TTC549 (cell line): ENCODE measurements around the gene CARS2.
"Not testable (repeated sequence)": the region's sequence is repeated elsewhere in the genome, so short reads cannot be mapped to it uniquely, and the experiment has no call there.

ENCODE experiments used
- FAIRE-seq: peaks from 2 replicates; lab custom pipeline; 2012; peaks lifted over from hg19 to GRCh38; lab: Jason Lieb, UNC

The CARS2 gene

DNA sequence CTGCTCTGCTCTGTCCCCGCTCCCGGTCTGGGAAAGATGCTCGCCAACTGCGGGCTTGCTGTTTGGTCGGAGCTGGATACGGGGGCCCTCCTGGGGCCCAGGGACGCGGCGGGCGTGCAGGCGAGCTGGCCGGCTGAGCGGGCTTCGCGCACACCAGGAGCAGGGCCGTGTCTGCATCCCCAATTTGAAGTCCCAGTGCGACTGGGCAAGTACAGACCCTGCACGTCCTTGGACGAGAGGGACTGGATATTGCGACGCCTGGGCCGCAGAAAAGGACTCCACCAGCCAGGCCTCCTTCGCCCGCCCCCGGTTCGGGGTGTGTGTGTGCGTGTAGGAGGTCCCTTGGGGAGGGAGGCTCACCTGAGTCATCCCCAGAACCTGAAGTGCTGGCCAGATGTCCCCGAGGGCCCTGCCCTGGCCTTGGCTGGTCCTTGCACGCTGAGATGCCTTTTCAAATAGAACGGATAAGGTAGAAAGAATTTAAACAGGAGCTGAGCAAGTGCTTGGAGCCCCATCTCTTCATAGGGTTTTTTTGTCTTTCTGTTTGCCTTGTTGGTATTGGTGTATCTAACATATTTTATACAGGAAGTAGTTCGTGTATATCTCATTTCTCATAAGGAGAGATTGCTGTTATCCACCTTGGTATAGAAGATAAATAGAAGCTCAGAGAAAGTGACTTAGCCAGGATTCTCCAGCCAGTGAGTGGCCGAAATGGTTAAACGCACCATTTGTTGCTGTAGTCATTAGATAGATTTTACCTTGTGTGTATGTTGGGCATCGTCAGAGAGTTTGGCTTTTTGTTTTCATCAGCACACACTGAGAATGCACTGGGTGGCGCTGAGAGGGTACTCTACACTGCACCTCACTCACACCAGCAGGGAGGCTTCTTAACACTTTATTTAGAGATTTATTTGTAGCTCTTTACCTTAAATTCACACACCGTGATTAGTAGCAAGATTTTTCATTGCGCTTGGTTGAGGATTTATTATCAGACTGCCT, 89.5 kb downstream of the CARS2 start:
- FAIRE-seq: no peak

DNA sequence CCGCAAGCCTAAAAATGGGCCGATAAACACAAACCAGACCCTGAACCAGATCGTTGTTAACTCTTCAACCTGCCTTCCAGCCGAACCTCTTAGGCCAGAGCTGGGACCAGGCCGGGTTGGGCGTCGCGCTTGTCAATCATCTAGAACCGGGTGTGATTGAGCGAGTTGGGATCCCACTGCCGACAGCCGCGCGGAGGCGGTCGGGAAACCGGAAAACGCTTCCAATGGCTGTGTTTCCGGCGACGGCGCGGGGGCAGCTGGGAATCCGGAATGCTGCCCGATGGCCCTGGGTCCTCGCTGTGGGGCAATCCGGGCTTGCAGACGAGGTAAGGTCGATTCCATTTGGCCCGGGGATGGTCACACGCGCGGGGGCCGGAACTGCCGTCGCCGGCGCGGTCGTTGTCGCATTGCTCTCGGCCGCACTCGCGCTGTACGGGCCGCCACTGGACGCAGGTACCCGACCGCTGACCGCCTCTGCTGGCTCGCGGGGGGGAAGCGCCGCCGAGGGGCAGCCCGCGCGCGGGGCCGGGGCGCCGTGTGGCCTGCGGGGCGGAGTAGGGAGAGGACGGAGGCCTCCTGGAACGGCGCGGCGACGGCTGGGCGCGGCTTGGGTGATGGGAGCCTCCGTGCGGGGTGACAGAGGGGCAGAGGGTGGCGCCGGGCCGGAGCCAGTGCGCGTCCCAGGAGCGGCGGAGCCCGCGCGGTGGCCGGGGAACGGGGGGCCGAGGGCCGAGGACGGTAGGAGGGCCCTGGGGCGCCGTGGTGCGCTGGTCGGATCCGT, 90.4 kb downstream of the CARS2 start, which contains the start of gene NAXD:
NAXD (plus strand) TSS at position 224 of the 781 bp plus-strand sequence; CDS start at position 281, 57 bp downstream.
- FAIRE-seq: peak; percentile 84

DNA sequence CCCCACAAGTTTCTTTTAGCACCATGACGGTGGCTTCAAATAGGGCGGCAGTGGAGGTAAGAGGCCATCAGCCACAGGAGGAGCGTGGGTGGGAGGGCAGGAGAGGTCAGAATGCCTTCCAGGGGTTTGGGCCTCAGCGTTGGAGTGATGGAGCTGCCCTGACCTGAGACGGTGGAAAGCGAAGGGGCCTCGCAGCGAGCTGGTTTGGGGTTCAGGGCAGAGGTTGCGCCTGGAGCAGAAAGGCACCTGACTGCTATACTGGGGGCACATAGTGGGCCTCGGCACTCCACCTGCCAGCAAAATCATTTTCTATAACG, 91.0 kb downstream of the CARS2 start:
- no peak for FAIRE-seq

DNA sequence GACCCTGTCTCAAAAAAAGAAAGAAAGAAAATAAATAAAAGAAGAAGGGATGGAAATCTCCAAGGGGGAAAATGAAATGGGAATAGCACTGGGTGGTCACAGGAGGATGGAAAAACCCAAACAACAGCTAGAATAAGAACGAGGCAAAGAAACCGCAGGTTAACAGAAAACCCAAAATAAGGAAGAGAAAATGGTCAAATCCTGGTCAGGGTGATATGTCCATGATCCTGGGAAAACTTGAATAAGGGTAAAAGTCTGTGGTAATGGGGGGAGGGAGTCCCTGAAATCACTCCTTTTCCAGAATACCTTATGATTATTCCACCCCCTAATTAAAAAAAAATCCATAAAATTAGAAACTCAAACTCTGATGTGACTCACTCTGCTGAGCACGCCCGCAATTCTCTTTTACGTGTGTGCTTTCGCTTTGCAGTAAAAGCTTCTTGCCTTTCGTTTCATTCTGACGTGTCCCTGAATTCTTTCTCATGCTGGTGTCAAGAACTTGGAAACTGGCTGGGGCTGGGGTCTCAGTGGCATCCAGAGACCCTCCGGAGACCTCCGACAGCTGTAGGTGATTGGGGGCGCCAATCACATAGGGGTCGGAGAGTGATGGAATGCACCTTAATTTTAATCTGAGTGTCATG, 94.8 kb downstream of the CARS2 start:
- no peak for FAIRE-seq

DNA sequence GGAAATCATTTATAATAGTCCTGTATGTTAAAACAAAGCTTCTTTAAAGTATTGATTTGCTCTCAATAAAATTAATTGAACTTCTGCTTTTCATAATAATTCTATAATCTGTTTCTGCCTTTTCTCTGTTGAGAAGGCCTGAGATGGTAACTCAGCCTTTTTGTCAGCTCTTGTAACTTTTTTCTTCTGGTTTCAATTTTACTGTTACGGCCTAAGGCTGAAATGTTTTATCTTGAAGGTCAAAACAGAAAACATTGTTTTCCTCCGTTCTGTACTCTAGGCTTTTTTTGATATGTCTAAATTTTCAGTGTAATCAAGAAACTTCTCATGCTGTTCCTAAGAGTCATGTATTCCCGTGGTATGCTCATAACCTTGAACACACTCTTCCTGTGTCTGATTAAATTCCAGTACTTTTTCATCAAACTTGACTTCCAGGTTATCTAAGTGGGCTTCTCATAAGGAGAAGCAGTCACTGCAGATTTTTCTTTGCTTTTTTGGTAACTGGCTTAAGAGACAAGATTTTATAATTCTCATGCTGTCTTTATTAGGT, 98.2 kb downstream of the CARS2 start:
- FAIRE-seq: no peak

DNA sequence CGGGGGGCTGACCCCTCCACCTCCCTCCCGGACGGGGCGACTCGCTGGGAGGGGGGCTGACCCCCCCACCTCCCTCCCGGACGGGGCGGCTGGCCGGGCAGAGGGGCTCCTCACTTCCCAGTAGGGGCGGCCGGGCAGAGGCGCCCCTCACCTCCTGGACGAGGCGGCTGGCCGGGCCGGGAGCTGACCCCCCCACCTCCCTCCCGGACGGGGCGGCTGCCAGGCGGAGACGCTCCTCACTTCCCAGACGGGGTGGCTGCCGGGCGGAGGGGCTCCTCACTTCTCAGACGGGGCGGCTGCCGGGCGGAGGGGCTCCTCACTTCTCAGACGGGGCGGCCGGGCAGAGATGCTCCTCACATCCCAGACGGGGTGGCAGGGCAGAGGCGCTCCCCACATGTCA, 99.6 kb downstream of the CARS2 start:
- not testable (repeated sequence) for FAIRE-seq

DNA sequence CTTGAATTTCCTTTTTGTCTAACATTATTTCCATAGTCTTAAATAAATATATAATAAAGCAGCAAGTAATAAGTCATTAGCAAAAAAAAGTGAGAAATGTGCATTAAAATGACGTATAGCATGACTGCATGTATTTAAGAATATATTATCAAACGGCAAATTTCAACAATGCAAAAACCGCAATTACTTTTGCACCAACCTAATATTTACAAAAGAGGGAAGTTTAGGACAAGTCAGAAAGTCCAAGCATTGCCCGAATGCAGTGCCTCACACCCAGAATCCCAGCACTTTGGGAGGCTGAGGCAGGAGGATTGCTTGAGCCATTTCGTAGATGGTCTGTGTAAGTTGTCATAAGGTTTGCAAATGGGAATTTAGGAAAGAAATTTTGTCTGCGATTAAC, 100.8 kb downstream of the CARS2 start:
- FAIRE-seq: no peak

DNA sequence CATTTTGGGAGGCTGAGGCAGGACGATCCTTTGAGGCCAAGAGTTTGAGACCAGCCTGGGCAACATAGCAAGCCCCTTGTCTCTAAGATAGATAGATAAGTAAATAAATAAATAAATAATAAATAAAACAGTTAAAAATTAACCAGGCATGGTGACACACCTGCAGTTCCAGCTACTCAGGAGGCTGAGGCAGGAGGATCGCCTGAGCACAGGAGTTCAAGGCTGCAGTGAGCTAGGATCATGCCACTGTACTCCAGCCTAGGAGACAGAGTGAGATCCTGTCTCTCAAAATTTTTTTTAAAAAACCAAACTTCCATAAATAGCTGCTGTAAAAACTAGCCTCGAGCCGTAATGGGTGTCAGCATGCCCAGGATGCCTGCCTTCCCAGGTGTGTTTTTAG, 104.9 kb downstream of the CARS2 start:
- FAIRE-seq: no peak

DNA sequence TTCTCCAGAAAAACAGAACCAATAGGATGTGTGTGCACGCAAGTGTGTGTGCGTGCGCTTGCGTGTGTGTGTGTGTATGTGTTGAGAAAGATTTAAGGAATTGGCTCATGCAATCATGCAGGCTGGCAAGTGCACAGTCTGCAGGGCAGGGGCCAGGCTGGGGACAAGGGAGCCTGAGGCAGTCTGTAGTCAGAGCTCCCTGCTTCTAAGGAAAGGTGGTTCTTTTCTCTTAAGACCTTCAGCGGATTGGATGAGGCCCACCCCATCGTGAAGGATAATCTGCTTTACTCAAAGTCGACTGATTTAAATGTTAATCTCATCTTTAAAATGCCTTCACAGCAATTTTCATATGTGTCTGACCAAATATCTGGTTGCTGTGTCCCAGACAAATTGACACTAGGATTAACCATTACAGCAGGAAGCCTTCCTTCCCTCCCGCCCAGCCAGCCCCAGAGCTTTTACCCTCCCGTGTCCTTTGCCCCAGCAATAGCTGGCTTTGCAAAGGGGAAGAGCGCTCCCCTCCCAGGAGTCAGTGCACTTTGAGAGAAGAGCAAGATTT, 105.6 kb downstream of the CARS2 start:
- FAIRE-seq: no peak

DNA sequence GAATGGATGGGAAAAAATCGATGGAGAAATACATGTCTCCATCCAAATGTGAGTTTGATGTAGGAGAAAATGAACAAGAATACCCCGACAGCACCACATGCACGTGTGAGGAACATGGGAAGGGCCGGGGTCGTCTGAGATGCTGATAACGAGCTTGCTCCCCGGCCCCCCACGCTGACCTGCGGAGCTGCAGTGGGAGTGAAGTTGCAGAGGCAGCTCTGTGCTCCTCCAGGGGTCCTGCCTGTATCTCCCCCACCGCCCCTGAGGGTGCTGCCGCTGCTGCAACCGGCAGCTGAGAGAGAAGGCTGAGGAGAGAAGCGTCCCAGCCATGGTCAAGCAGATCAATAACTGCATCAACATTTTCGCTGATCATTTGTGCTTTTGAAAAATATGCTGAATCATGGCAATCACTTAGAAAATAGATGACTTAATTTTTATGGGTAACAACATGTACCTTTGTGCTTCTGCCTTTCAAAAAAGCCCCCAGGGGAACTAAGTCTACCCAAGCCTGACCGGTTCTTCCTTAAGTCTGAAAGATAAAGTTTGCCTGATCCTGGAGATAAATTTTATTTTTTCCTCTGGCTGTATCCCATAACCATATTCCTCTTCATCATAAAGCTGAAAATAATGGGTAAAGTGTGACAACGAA, 108.8 kb downstream of the CARS2 start:
- FAIRE-seq: no peak

DNA sequence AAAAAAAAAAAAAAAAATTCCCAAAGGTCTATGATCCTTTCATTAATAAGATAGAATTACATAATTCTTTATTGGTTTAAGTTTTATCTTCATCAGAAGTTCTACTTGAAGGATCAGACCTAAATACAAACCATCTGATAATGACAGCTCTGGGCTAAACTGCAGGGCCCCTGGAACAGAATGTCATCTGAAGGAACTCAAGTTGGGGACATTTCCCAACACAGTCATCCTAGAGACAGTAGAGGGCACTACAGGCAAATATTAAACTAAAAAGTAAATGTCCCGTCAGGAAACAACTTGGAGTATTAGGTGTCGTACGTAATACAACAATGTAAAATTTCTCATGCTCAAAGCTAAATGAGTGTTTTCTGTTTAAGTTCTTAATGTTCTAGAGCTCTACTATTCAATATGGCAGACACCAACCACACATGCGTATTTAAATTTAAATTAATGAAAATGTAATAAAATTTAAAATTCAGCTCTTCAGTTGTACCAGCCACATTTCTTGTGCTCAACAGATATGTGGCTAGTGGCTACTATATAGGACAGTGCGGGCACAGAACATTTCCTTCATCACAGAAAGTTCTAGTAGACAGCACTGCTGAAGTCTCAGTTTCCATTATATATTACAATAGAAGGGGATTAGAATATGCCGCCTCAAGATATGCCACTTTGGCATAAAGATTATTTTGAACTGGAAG, 112.3 kb downstream of the CARS2 start:
- FAIRE-seq: peak; percentile 85

DNA sequence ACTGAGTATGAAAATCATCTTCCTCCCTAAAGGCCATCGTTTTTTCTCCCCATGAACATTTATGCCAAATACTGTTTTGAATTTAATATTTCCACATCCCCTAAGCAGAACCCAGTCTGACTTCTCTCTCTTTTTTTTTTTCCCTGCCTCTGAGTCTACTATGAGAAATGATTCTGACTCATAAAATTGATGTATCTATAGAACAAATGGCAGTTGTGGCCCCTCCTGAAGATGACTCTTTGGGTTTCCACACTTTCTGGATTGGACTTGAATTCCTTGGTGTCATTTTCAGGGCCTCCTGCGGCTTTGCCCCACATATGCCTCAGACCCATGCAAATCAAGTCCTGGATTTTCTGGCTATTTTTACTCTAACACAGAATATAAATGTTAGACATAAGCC, 113.3 kb downstream of the CARS2 start:
- no peak for FAIRE-seq
